HG02884 (cell line): Measurements from ENCODE around the gene CROCC.

Experiments used
- ATAC-seq: cut with Tn5 transposase; IDR thresholded peaks from one replicate; pipeline ENCODE4 v1.9.1; 2021; ENCODE audit warnings: mild to moderate bottlenecking, moderate library complexity; ENCODE audit not compliant: unreplicated experiment

The CROCC gene

GRCh38 chr1:16980473-16981268 is 58.9 kb downstream of the CROCC start, which contains the start of gene MFAP2:
TSS of gene MFAP2 (minus strand) at chr1:16980620. CDS start at chr1:16978273, 2,347 bp downstream.
- no peak for ATAC-seq

- no peak for ATAC-seq
Measured at GRCh38 chr1:16981269-16981849, 59.6 kb downstream of the CROCC start.

DNA sequence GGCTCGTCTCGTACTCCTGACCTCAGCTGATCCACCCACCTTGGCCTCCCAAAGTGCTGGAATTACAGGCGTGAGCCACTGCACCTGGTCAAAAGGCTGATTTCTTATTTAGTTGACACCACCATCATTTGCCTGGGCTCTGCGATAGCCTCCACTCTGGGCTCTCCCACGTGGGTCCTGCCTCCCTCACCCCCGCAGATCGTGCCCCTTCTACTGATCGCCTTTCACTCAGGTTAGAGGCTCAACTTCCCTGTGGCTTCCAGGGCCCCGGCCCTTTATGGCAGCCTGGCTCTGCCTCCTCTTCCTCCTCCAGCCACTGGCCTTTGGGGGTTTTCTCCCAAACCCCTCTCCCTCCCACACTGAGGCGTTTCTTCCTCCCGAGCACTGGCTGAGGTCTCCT is 61.2 kb downstream of the CROCC start:
- no peak for ATAC-seq

GRCh38 chr1:16983649-16984048 is 61.9 kb downstream of the CROCC start:
- ATAC-seq: no peak

DNA sequence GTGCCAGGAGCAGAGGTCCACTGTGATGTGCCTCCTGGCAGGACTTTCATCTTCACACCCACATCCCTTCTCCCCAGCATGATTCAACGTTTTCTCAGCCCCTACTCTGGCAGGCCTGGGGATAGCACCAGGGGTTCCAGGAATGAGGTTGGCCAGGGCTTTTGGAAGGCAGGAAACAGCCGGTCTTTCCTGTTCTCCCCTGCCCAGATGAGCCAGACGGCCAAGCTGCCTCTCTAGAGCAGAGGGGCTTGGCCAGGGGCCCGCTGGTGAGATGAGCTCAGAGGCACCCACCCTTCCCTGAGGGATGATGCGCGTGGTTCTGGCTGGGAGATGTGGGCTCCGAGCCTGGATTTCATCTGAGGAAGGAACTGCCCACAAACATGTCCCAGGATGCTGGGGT is 63.0 kb downstream of the CROCC start:
- ATAC-seq: no peak

DNA sequence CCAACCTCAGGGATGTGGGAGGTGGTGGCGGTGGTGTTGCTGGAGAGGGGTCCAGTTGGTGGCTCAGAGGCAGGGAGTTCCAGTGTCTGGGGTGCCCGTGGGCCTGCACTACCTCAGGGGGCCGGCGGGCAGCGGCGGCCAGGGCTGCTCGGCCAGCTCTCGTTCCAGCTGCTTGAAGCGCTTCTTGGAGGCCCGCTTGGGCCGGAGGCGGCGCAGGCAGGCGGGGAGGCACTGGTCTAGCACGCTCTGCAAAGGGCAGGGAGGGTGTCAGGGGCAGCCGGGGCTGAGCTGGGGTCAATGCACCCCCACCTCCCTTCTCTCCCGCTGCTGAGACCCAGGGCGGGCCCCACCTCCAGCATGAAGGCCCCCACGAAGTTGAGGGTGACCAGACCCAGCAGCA is 64.4 kb downstream of the CROCC start:
- no peak for ATAC-seq

- ATAC-seq: no peak
Measured at GRCh38 chr1:16986560-16986959, 64.8 kb downstream of the CROCC start.

DNA sequence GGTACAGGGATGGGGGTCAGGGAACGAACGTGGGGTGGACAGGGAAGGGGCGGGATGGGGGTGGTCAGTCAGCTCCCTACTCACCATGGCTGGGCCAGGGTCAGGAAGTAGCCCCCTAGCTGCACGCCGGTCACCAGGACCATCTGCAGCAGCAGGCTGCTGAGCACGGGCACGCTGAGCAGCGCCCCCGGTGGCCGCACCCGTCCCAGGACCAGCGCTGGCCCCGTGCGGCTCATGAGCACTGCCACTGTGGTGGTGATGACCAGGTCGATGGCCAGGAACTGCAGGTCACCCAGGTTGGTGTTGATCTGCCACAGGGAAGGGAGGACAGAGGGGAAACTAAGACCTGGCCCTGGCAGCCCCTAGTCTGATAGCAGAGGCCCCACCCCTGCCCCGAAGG is 65.2 kb downstream of the CROCC start:
- no peak for ATAC-seq

DNA sequence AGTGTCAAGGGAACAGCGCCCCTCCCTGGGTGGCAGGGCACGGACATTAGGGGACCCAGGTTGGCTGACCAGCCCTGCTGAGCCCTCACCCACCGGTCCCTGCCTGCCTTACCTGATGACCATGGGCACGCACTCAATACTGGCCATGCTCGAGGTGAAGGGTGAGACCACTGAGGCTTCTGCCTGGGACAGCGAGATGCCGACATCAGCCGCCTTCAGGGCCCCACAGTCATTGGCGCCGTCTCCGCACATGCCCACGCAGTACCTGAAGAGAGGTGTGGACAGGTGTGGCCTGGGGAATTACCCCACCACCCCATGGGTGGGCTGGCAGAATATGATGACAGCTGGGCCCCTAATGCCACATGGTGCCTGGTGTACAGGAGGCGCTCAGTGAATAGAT is 66.5 kb downstream of the CROCC start:
- ATAC-seq: no peak

DNA sequence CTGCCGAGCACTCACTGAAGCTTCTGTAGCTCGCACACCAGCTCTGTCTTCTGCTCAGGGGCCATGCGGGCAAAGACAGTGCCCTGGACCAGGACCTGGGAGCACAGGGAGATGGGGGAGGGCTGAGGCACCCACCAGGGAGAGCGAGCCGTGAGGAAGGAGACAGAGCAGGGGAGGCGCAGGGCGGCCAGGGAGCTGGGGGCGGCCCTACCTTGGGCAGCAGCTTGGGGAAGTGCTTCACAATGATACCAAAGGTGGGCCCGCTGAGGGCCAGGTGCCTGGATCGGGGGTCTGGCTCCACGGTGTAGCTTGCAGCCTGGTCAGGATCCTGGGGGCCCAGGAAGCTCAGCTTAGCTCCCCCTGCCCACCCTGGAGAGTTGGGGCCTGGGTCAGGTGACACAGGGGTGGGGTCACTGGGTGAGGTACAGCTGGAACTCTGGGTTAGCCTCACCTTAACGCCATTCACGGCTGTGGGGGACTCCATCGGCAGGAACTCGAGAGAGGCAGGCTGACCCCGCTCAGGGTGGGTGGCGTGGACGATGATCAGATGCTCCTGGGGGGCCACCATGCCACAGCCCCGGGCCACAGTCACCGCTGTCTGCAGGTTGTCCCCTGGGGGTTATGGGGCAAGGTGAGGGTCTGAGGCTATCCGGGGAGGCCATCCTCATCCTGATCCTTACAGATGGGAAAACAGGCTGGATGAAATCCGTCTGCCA is 68.1 kb downstream of the CROCC start:
- ATAC-seq: no peak

DNA sequence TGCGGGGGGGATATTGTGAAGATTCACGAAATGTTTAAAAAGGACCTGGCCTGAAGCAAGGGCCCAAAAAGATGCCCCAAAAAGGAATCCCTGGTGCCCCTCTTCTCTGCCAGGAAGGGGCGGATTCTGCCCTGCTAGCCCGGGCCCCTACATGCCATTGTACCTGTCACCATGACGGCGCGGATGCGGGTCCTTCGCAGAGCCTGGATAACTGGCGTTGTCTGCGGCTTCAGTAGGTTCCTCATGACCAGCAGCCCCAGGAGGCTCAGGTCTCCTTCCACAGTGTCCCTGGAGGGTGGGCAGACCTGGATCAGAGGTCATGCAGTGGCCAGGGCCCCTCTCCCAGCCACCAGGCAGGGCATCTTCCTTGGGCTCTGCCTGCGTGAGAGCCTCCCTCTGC is 69.8 kb downstream of the CROCC start:
- ATAC-seq: no peak

GRCh38 chr1:16992102-16992501 is 70.4 kb downstream of the CROCC start:
- ATAC-seq: no peak

DNA sequence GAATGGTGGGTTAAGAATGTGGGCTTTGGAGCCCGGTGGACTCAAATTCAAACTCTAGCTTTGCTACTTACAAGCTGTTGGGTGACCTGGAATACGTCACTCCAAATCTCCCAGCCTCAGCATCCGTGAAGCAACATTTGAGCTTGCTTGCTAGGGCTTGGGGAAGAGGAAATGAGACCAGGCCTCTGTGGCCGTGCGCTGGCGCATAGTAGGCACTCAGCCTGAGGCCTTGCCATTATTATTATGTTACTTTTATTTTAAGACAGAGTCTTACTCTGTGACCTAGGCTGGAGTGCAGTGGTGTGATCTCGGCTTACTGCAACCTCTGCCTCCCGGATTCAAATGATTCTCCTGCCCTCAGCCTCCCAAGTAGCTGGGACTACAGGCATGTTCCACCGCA is 70.9 kb downstream of the CROCC start:
- ATAC-seq: no peak

- ATAC-seq: no peak
Measured at GRCh38 chr1:16993521-16994038, 71.8 kb downstream of the CROCC start.

DNA sequence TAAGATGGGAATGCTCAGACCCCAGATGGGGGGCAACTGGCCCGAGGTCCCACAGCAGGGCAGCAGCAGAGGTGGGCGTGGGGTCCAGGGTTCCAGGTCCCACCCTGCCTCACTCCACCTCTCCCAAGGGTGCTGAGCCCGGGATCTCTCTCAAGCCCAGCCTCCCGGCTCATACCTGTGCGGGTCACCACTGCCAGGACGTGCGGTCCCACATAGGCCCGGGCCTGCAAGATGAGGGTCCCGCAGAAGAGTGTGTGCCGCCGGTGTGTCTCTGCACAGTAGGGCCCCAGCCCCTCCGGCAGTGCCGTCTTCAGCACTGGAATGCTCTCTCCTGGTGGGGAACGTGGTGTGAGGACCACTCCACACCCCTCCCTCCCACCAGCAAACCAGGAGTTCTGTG is 75.1 kb downstream of the CROCC start:
- ATAC-seq: no peak

GRCh38 chr1:16998589-16998988 is 76.9 kb downstream of the CROCC start:
- no peak for ATAC-seq

GRCh38 chr1:16999863-17000262 is 78.1 kb downstream of the CROCC start:
- no peak for ATAC-seq

- ATAC-seq: no peak
Measured at GRCh38 chr1:17001760-17002523, 80.2 kb downstream of the CROCC start.

GRCh38 chr1:17002524-17002902 is 80.8 kb downstream of the CROCC start:
- ATAC-seq: no peak

- ATAC-seq: no peak
Measured at GRCh38 chr1:17004466-17005364, 83.0 kb downstream of the CROCC start.
